Bronchial epithelial cell (primary cell): ENCODE data around the gene MED9. TPM values are rescaled to one million over a fixed set of nuclear protein-coding genes. Genes with fewer than 3 reads are reported as not detected.

Experiments used
- DNase-seq: peaks from one replicate; pipeline ENCODE4 v3.0.0-alpha.2; 2010; ENCODE audit warnings: low read depth
- FAIRE-seq: peaks from 2 replicates; lab custom pipeline; 2011; peaks lifted over from hg19 to GRCh38; lab: Jason Lieb, UNC
- H3K27me3 ChIP-seq: 2 replicates; pipeline ENCODE4 v1.5.1; 2011; ENCODE audit warnings: low read length; ENCODE audit not compliant: control insufficient read depth, insufficient read depth
- H3K36me3 ChIP-seq: 2 replicates; pipeline ENCODE4 v1.5.1; 2011; ENCODE audit warnings: low read length; ENCODE audit not compliant: control insufficient read depth, insufficient read depth
- H3K4me3 ChIP-seq: 2 replicates; pipeline ENCODE4 v1.5.1; 2011; ENCODE audit warnings: mild to moderate bottlenecking, low read depth, low read length, control low read depth
- total RNA-seq: library from RNA; depleted of rRNA; stranded (reverse); fragments of >200 nt; gene quantifications from 2 replicates; pipeline ENCODE4 v1.2.1, GENCODE V29; 2014
- TF ChIP-seq, protein P1 (sequence below): IDR thresholded peaks from 2 replicates; pipeline ENCODE4 v1.5.1; 2011; ENCODE audit warnings: mild to moderate bottlenecking, moderate library complexity, low read length, control low read depth, inconsistent platforms; ENCODE audit not compliant: insufficient read depth, severe bottlenecking

The MED9 gene
- total RNA-seq, 1 donor from 2014 or later, result 8.4 TPM

DNA sequence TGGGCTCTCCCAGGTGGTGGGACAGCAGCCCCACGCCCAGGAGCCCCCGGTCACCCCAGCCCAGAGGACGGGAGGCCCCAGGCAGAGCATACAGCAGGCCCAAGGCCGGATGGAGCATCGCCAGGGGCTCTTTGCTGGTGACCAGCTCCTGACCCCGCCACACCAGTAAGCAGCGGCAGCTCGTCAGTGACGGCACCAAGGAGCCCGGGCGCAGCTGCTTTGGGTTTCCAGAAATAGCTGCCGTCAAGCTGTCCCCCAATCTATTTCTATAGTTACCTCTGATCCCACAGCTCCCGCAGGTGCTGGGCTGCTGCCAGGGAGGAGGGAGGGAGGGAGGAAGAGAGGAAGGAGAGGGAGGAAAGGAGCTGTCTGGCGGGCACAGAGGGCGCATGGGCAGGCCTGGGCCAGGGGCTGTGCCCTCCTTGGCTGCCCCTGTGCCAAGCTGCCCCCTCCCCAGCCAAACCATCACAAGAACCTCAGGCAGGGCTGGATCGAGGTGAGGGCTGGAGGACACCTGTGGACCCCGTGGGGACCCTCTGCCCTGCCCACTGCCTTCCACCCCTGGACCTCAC, 30.2 kb downstream of the MED9 start:
- FAIRE-seq (no peak), DNase-seq (no peak)
- TF ChIP-seq, protein P1, sequence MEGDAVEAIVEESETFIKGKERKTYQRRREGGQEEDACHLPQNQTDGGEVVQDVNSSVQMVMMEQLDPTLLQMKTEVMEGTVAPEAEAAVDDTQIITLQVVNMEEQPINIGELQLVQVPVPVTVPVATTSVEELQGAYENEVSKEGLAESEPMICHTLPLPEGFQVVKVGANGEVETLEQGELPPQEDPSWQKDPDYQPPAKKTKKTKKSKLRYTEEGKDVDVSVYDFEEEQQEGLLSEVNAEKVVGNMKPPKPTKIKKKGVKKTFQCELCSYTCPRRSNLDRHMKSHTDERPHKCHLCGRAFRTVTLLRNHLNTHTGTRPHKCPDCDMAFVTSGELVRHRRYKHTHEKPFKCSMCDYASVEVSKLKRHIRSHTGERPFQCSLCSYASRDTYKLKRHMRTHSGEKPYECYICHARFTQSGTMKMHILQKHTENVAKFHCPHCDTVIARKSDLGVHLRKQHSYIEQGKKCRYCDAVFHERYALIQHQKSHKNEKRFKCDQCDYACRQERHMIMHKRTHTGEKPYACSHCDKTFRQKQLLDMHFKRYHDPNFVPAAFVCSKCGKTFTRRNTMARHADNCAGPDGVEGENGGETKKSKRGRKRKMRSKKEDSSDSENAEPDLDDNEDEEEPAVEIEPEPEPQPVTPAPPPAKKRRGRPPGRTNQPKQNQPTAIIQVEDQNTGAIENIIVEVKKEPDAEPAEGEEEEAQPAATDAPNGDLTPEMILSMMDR, result no peak
- no peak overlapping the region for H3K4me3 ChIP-seq
- peaks cover 7% of the 10 kb centered on the region for H3K27me3 ChIP-seq
- no peaks in the 10 kb centered on the region for H3K36me3 ChIP-seq

DNA sequence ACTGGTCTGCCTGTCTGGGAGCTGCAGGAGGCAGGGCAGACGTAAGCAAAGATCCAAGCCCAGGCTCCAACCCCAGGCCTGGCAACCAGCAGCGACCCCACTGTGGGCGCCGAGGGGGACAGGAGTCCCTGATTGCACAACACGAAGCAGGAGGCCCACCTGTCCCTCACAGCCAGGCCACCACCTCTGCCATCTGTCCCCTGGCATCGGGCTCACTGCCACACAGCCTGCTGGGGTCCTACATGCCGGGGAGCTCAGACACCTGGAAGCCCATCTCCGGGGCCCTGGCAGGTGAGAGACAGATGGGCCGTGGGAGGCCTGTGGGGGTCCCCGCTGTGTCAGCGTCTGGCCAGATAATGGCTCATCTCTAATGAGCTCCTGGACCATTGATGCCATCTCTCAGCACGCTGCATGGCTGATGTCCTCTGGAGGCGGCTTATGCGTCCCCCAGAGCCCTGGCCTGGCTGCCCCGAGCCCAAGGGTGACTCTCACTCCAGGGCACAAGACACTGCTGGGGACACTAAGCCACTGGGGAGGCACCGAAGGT, 30.7 kb downstream of the MED9 start:
- FAIRE-seq (no peak), DNase-seq (no peak)
- Histone ChIP-seq H3K36me3 (no peaks in the 10 kb centered on the region), H3K27me3 (peaks cover 5% of the 10 kb centered on the region), H3K4me3 (no peak overlapping the region)
- TF ChIP-seq, protein P1, result no peak

DNA sequence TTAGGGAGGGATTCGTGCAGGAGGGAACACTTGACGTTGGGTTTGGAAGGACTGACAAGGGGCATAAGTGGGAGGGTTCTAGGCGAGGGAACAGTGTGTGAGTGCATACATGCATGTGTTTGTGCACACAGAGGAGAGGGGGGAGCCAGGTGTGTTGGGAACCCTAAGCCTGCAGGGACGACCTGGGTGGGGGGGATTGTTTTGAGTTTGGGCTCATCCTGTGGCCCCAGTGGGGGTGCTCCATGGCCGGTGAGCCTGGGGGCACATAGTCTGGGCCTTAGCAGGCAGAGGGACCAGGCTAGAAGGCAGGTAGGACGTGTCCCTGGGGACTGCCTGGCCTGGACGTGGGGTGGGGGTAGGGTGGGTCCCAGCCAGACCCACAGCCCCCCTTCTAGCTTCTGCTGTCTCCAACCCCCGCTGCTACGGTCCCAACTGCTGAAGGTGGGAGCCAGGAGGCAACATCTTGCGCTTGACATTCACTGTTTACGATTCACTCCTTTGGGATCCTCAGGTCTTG, 31.3 kb downstream of the MED9 start:
- H3K36me3 ChIP-seq, result no peaks in the 10 kb centered on the region
- no peak overlapping the region for H3K4me3 ChIP-seq
- DNase-seq, result no peak
- FAIRE-seq, result no peak
- H3K27me3 ChIP-seq, result peaks cover 2% of the 10 kb centered on the region
- TF ChIP-seq, protein P1, result no peak

DNA sequence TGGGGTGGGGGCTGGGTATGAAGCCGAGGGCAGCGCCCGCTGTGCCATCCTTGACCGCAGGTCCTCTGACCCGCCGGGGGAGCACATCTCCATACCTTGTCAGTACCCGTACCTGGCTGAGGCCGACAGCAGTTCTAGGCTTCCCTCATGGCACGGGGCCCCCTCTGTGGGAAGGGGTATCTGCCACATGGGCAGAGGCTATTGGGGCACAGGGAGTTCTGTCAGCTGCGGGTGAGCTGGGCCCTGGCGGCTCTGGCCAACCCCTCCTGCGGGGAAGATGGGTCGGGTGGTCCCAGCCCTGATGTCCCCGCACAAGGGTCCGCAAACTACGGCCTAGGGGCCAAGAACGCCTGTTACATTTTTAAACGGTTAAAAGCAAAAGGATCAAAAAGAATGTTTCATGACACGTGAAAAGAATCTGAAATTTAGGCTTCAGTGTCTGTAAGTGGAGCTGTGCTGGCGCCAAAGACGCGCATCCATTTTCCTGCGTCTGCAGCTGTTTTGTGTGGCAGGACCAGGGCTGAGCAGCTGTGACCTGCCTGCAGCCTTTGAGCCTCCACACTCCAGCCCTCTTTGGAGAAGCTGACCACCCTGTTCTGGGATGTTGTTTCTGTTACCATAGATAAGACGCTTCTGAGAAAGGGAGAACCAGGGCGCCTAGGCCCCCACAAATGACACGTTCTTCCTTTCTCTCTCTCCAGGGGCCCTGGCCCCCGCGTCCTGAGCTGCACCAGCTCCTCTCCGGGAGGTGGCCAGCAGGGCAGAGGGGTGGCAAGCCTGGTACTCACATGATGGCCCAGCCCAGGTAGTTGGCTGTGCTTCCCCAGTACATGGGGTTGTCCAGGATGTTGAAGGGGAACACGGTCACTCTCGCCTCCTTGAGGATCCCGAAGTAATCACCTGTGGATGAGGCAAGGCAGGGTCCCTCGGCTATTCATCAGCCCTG, 32.1 kb downstream of the MED9 start:
- DNase-seq, result no peak
- H3K36me3 ChIP-seq, result no peaks in the 10 kb centered on the region
- peaks cover 3% of the 10 kb centered on the region for H3K27me3 ChIP-seq
- no peak overlapping the region for H3K4me3 ChIP-seq
- TF ChIP-seq, protein P1, result no peak
- peak; percentile 73 for FAIRE-seq

DNA sequence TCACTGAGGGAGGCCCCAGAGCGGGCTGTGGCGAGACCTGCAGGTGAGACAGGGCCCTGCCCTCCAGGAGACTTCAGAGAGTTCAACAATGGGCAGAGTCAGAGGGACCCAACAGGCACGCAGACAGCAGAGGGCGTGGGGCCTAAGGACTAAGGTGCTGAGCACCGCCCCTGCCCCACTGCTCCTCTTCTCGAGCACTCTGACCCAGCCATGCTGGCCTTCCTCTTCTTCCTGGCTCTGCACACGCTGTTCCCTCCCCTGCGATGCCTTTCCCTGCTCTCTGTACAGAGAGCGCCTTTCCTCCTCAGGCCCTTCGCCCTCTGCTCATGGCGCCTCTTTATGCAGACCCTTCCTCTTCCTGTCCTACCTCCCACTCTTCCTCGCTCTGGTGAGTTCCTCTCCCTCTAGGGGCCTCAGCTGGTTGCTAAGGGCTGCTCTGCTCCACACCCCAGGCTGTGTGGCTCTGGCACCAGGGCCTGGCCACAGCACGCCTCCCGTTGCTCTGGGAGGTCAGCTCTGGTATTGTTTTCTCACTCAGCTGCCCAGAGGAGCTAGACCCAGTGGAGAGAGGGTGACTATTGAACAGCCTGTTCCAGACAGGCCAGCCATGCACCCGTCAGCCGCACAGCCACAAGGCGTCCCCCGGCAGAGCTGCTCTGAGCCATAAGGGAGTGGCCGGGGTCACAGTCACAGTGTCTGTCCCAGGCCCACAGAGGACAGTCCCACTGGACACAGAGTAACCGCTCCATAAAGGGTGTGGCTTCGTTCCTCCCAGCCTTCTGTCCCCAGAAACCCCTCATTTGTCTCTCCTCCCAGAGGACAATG, 33.0 kb downstream of the MED9 start:
- Histone ChIP-seq H3K27me3 (peaks cover 3% of the 10 kb centered on the region), H3K36me3 (no peaks in the 10 kb centered on the region), H3K4me3 (no peak overlapping the region)
- FAIRE-seq, result no peak
- TF ChIP-seq, protein P1, result no peak
- no peak for DNase-seq
